Tibial nerve (tissue), 4 donors: ENCODE measurements around the gene SMG6.

Experiments
- CTCF ChIP-seq, 5 experiments: fragments of 200-600 bp in 3 of 5; fragments of 450-650 bp in 2 of 5; sonication (generic) in 3 of 5; IDR thresholded peaks; one replicate each; pipeline ENCODE4 v1.5.1; 2016 to 2019; ENCODE audit warnings: antibody characterized with exemption in 5 of 5, mild to moderate bottlenecking in 3 of 5, moderate library complexity in 2 of 5
- EP300 ChIP-seq, 2 donors: sonication (generic); formaldehyde crosslinking; IDR thresholded peaks; one replicate each; pipeline ENCODE4 v1.6.1; 2017; ENCODE audit warnings: antibody characterized with exemption in 2 of 2, mild to moderate bottlenecking in 1 of 2
- POLR2A ChIP-seq, 2 donors: fragments of 450-650 bp; IDR thresholded peaks; one replicate each; pipeline ENCODE4 v1.6.1; 2017; ENCODE audit warnings: antibody characterized with exemption in 2 of 2, mild to moderate bottlenecking in 2 of 2, moderate library complexity in 2 of 2

GRCh38 chr17:2211661-2212399 lies 91.8 kb downstream of the SMG6 start:
- no peak for TF ChIP-seq CTCF (IDR thresholded peaks at IDR 0.05)
- TF ChIP-seq EP300 (IDR thresholded peaks at IDR 0.05) = no peak
- TF ChIP-seq POLR2A (IDR thresholded peaks at IDR 0.05) = no peak
